Measurements from ENCODE around the gene ESD. TPM values are rescaled to one million over a fixed set of nuclear protein-coding genes. Genes with fewer than 3 reads are reported as not detected.

ESD gene
- total RNA-seq, 1 donor from 2014 or later, result 149 TPM

GRCh38 chr13:46747031-46747820 lies 49.7 kb downstream of the ESD start:
- no peak for DNase-seq (ENCODE audit: low spot score)

DNA sequence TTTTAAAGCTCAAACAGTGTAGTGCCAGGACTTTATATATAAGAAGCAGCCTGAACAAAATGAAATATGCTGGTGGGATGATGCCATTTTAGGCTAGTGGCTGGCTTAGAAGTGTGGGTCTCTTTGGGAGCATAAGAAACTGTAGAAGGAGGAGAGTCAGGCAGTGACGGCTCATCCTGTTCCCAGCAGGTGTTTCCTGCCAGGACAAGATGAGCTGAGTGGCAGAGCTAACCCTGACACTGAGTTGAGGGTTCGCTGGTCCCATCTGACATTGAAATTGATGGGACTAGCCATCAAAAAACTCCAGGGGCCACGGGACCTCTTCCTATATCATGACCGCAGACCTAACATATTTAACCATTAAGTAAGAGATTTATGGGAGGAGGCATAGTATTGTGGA lies 51.3 kb downstream of the ESD start:
- DNase-seq (ENCODE audit: low spot score), result no peak

- no peak for DNase-seq (ENCODE audit: low spot score)
These were observed 51.9 kb downstream of the ESD start for GRCh38 chr13:46745062-46745461.

DNA sequence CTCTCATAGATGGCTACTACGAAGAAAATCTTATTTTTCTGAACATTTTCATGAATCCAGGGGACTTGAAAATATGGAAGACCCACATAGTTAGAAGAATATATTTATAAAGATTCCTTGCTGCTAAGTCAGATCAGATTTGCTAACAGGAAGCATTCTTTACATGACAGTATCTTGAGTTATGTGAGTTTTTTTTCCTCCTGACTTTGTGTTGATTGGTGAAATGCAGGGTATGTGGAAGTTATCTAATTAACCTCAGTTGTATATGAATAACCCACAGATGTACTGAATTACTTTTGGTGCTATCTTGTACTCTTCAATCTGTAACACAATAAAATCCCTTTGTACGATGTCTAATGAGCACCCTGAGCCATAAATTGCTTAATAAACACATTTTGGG lies 53.8 kb downstream of the ESD start:
- no peak for DNase-seq (ENCODE audit: low spot score)

DNA sequence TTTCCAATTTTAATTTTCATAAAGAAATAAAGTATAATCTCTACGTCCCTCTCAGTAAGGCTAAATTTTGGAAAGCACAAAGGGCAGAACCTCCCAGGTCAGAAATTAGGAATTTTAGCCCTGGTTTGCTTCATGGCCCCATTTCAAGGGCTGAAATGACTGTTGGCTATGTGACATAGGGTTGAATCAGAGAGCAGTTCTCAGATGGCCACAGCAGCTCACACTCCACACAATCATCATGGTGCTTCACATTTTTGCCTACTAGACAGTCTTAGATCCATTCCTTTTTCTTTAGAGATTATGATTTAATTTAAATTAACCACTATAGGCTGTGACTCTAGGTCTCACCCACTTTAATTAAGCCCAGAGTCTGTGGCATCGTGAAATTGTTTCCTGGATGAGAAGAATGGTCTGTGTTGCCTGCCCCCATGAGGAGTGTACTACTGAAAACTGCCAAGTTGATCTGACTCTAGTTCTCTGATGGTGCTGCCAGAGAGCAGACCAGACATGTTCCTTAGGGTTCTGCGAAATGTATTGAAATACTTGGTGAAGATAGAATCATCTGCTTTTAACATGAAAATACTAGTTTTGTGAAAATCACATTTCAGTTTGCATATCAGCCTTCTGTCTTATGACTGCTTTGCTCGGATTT lies 57.4 kb downstream of the ESD start:
- no peak for DNase-seq (ENCODE audit: low spot score)

DNA sequence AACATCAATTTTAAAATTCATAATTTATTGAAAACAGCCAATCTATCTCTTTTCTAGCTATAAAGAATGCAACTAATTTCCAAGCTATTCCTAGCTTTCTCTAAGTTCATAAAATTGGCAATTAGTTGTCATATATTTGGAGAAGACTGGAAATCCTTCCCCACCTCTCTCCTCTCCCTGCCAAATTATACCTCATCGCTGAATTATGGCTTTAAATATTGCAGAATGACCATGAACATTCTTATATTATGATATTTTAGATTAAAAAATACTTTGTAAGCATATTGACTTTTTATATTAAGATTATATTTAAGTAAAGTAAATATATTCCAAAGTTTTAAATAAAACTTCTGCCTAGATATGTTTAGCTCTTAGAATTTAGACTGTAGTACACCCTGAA lies 58.2 kb downstream of the ESD start:
- DNase-seq (ENCODE audit: low spot score), result no peak

- DNase-seq (ENCODE audit: low spot score), result no peak
These were observed 58.9 kb downstream of the ESD start for GRCh38 chr13:46738055-46738454.

GRCh38 chr13:46736541-46737310 lies 60.2 kb downstream of the ESD start:
- no peak for DNase-seq (ENCODE audit: low spot score)

- no peak for DNase-seq (ENCODE audit: low spot score)
These were observed 61.5 kb downstream of the ESD start for GRCh38 chr13:46735425-46735824.

- DNase-seq (ENCODE audit: low spot score), result no peak
These were observed 65.4 kb downstream of the ESD start for GRCh38 chr13:46731535-46731934.

DNA sequence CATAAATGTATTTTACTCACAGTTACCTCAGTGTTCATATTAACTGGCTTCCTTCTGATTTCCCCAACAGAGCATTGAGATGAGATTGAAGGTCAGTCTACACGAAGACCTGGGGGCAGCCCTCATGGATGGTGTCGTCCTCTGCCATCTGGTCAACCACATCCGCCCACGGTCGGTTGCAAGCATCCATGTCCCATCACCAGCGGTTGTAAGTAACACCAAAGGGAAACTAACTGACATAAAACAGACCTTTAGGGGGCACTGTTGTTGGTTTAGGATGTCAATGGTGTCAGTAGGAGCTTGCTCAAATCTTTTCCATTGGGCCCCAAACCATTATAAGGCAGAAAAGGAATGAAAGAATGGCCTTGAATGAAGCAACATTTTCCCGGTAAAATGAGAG lies 68.2 kb downstream of the ESD start:
- no peak for DNase-seq (ENCODE audit: low spot score)

DNA sequence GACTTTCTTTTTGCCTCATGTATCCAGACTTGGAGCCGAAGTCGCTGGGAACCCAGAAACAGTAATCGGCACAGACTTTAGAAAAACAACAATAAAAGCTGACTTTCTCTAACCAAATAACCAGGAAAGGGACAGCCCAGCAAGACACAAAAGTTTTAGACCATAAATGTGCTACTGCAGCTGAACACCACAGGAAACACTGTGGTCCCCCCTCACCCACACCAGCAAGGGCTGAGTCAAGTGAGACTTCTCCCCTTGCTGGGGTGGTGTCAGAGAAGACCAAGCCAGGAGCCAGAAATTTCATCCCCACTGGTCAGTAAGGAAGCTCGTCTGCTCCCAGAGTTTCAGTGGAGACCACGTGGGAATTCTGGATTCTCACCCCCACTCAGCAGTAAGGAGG lies 70.6 kb downstream of the ESD start:
- DNase-seq (ENCODE audit: low spot score), result no peak

Other genes starting within 250 kb of the ESD start
- 15.4 TPM for gene LRCH1, start 244.0 kb downstream of the ESD start, total RNA-seq (ENCODE audit: insufficient read depth, low replicate concordance)
- 29.6 TPM for gene HTR2A, start 99.9 kb upstream of the ESD start, total RNA-seq (ENCODE audit: insufficient read depth, low replicate concordance)

Data from umbilical cord (tissue), 2 donors.